Kidney epithelial cell (primary cell): ENCODE data around the gene PRDX6. TPM values are rescaled to one million over a fixed set of nuclear protein-coding genes. Genes with fewer than 3 reads are reported as not detected.
"Not testable (repeated sequence)": the region's sequence is repeated elsewhere in the genome, so short reads cannot be mapped to it uniquely, and the experiment has no call there.

Experiments
- DNase-seq: peaks from one replicate; pipeline ENCODE4 v3.0.0-alpha.2; 2010; ENCODE audit warnings: low read depth
- H3K27me3 ChIP-seq: 2 replicates; pipeline ENCODE4 v1.6.0; 2011; ENCODE audit warnings: low read length; ENCODE audit not compliant: control insufficient read depth, insufficient read depth
- H3K36me3 ChIP-seq: 2 replicates; pipeline ENCODE4 v1.5.1; 2011; ENCODE audit warnings: low read length; ENCODE audit not compliant: control insufficient read depth, insufficient read depth
- H3K4me3 ChIP-seq: 2 replicates; pipeline ENCODE4 v1.5.1; 2011; ENCODE audit warnings: low read depth, mild to moderate bottlenecking, control low read depth, low read length
- total RNA-seq: library from RNA; depleted of rRNA; stranded (reverse); fragments of >200 nt; gene quantifications from 2 replicates; pipeline ENCODE4 v1.2.3, GENCODE V29; 2015
- TF ChIP-seq, protein P1 (sequence below): IDR thresholded peaks from 2 replicates; pipeline ENCODE4 v1.5.1; 2011; ENCODE audit warnings: mild to moderate bottlenecking, moderate library complexity, low read length, control low read depth, inconsistent platforms; ENCODE audit not compliant: insufficient read depth, poor library complexity, severe bottlenecking

PRDX6 gene
- total RNA-seq, 1 donor from 2014 or later = 187 TPM

DNA sequence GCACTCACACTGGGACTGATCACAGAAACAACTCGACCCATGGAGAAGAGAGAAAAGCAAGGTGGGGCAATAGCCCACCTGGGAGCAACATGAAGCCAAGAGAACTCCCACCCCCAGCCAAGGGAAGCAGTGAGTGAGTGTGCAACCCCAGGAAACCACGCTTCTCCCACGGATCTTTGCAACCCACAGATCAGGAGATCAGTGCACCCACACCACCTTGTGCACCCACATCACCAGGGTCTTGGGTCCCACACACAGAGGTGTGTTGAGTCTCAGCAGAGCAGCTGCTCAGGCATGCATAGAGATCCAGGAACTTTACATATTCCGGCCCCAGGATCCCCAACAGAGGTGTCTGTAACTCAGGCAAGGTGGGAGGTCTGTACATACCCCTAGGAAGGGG is 17.2 kb upstream of the PRDX6 start:
- Histone ChIP-seq H3K36me3 (peaks cover 2% of the 10 kb centered on the region), H3K4me3 (no peak overlapping the region), H3K27me3 (no peaks in the 10 kb centered on the region)
- no peak for DNase-seq
- TF ChIP-seq, protein P1, sequence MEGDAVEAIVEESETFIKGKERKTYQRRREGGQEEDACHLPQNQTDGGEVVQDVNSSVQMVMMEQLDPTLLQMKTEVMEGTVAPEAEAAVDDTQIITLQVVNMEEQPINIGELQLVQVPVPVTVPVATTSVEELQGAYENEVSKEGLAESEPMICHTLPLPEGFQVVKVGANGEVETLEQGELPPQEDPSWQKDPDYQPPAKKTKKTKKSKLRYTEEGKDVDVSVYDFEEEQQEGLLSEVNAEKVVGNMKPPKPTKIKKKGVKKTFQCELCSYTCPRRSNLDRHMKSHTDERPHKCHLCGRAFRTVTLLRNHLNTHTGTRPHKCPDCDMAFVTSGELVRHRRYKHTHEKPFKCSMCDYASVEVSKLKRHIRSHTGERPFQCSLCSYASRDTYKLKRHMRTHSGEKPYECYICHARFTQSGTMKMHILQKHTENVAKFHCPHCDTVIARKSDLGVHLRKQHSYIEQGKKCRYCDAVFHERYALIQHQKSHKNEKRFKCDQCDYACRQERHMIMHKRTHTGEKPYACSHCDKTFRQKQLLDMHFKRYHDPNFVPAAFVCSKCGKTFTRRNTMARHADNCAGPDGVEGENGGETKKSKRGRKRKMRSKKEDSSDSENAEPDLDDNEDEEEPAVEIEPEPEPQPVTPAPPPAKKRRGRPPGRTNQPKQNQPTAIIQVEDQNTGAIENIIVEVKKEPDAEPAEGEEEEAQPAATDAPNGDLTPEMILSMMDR = no peak

DNA sequence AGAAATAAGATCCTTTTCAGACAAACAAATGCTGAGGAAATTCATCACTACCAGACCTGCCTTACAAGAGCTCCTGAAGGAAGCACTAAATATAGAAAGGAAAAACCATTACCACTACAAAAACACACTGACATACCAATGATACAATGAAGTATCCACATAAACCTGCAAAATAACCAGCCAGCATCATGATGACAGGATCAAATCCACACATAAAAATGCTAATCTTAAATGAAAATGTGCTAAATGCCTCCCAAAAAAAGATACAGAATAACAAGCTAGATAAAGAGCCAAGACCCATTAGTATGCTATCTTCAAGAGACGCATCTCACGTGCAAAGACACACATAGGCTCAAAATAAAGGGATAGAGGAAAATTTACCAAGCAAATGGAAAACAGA is 14.5 kb upstream of the PRDX6 start:
- H3K36me3 ChIP-seq, H3K27me3 ChIP-seq, H3K4me3 ChIP-seq, DNase-seq: not testable (repeated sequence)

DNA sequence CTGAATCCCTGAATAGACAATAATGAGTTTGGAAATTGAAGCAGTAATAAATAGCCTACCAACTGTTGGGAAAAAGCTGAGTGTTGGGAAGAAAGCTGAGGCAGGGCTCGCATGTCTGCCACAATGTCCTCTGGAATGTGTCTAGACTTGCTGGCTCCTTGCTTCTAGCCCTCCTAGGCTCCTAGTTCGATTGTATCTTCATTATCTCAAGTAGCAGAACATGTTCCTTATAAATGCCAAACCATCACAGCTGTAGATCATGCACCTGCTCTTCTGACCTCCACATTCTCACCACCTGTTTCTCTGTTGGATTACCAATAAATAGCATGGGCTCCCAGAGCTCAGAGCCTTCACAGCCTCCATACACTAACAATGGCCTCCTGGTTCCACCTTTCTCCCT is 12.9 kb upstream of the PRDX6 start:
- not testable (repeated sequence) for DNase-seq, H3K27me3 ChIP-seq, H3K4me3 ChIP-seq, H3K36me3 ChIP-seq

DNA sequence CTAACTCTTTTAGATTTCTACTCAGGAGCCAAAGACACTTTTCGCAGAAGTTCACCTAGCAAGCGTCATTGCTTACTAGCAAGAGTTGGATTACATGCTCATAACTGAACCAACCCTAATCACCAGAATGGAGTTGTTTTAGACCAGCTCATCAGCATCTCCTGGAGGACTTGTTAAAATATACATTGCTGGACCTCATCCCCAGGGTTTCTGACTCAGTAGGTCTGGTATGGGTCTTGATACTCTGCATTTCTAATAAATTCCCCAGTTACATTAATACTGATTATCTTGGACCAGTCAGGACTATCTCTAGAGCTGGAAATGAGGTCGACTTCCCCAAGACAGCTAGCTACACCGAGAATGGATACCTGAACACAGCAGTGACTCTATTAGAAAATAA is 9.7 kb upstream of the PRDX6 start:
- Histone ChIP-seq H3K36me3 (no peaks in the 10 kb centered on the region), H3K4me3 (no peak overlapping the region), H3K27me3 (no peaks in the 10 kb centered on the region)
- DNase-seq = no peak
- TF ChIP-seq, protein P1 = no peak

DNA sequence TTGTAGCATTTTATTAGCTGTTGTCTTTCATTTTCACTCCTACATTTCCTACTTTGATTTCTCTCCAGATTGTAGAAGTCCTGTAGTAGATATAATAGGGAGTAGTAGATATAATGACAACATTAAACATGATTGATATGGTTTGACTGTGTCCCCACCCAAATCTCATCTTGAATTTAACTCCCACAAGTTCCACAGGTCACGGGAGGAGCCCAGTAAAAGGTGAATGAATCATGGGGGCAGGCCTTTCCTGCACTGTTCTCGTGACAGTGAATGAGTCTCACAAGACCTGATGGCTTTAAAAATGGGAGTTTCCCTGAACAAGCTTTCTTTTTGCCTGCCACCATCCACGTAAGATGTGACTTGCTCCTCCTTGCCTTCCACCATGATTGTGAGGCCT is 7.5 kb upstream of the PRDX6 start:
- TF ChIP-seq, protein P1 = no peak

DNA sequence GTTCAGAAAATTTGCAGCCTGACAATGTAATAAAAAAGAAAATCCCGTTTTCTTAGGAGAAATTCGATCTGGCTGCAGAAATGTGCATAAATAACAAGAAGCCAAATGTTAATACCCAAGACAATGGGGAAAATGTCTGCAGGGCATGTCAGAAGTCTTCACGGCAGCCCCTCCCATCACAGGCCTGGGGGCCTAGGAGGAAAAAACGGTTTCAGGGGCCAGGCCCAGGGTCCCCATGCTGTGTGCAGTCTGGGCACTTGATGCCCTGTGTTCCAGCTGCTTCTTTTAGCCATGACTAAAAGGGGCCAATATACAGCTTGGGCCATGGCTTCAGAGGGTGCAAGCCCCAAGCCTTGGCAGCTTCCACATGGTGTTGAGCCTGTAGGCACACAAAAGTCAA is 6.5 kb upstream of the PRDX6 start:
- DNase-seq = no peak
- H3K27me3 ChIP-seq = no peaks in the 10 kb centered on the region
- H3K36me3 ChIP-seq = no peaks in the 10 kb centered on the region
- H3K4me3 ChIP-seq = no peak overlapping the region
- TF ChIP-seq, protein P1 = no peak

More for the DNA sequence above, 7.5 kb upstream of the PRDX6 start:
- Histone ChIP-seq H3K27me3 (no peaks in the 10 kb centered on the region), H3K4me3 (no peak overlapping the region), H3K36me3 (no peaks in the 10 kb centered on the region)
- no peak for DNase-seq

DNA sequence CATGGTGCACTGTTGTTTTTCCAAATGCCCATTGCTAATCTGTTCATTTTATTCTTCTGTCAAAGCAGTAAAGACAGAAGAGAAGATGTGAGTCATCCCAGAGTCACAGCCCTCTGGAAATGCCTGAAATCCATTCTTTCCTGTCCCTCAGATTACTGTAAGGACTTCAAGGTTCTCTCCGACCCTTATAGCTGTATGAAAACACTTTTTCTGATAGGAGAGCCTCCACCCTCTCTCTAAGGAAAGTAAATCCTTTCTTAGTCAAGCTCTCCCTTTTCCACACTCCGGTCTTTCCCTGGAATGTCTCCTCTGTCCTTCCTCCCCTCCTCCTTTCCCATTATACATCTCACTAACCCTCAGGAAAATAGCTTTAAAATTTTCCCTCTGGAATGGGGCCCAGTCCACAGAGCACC is 3.5 kb upstream of the PRDX6 start:
- TF ChIP-seq, protein P1 = no peak
- no peak for DNase-seq
- Histone ChIP-seq H3K27me3 (no peaks in the 10 kb centered on the region), H3K36me3 (no peaks in the 10 kb centered on the region), H3K4me3 (no peak overlapping the region)
